Parathyroid adenoma (tissue), 2 donors: ENCODE data around the gene RNF212B.

Experiments used
- H2AFZ ChIP-seq: fragments of 300-600 bp; sonication (generic); one replicate; pipeline ENCODE4 v1.7.0; 2017; ENCODE audit warnings: antibody characterized with exemption, mild to moderate bottlenecking
- H3K27ac ChIP-seq: fragments of 300-600 bp; sonication (generic); one replicate; pipeline ENCODE4 v1.7.0; 2017
- H3K27me3 ChIP-seq: fragments of 300-600 bp; sonication (generic); one replicate; pipeline ENCODE4 v1.7.0; 2017; ENCODE audit warnings: low read length; ENCODE audit not compliant: control insufficient read depth, insufficient read depth
- H3K36me3 ChIP-seq: fragments of 300-600 bp; sonication (generic); one replicate; pipeline ENCODE4 v1.7.0; 2017; ENCODE audit warnings: low read length; ENCODE audit not compliant: control insufficient read depth, insufficient read depth
- H3K4me1 ChIP-seq: fragments of 300-600 bp; sonication (generic); one replicate; pipeline ENCODE4 v1.7.0; 2017; ENCODE audit warnings: control low read depth
- H3K4me2 ChIP-seq: fragments of 300-600 bp; sonication (generic); one replicate; pipeline ENCODE4 v1.7.0; 2017; ENCODE audit warnings: low read length
- H3K4me3 ChIP-seq: fragments of 300-600 bp; sonication (generic); one replicate; pipeline ENCODE4 v1.7.0; 2017; ENCODE audit warnings: low read depth, low read length
- H3K79me2 ChIP-seq: fragments of 300-600 bp; sonication (generic); one replicate; pipeline ENCODE4 v1.7.0; 2017; ENCODE audit warnings: control low read depth
- H3K9ac ChIP-seq: fragments of 300-600 bp; sonication (generic); one replicate; pipeline ENCODE4 v1.7.0; 2017; ENCODE audit warnings: mild to moderate bottlenecking
- H3K9me3 ChIP-seq: fragments of 300-600 bp; sonication (generic); one replicate; pipeline ENCODE4 v1.7.0; 2017; ENCODE audit warnings: low read length; ENCODE audit not compliant: control insufficient read depth
- TF ChIP-seq, protein P1 (sequence below): fragments of 300-600 bp; sonication (generic); IDR thresholded peaks from one replicate; pipeline ENCODE4 v1.7.0; 2017; ENCODE audit warnings: antibody characterized with exemption, mild to moderate bottlenecking
- donor health status: primary hyperparathyroidism.

Gene RNF212B

DNA sequence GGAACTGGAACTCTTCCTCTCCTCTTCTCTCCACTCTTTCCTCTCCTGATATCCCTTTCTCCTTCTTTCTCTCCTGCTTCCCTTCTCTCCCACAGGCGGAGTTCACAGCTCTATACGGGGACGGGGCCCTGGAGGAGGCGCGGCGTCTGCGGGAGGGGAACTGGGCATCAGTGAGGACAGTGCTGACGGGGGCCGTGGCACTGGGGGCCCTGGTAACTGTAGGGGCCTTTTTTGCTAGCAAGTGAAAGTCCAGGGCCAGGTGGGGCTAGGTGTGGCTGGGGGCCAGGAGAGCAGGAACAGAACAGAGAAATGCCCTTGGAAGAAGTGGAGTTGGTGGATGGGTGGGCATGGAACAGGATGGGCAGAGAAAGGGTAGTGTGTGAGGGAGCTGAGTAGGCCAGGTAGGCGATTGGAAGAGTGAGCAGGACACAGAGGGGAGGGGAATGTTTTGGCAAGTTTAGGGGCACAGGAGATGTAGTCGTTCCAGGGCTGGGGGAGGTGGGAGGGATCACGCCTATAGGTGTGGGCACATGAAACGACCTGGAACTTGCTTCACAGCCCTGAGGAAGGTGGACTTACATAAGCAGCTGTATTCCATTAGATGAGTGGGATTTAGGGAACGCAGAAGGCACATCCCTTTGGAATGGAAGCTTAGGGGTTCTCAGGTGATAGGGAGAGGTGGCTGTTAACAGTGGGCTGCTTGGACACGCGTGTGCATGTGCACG is 71.1 kb downstream of the RNF212B start:
- Histone ChIP-seq H3K36me3 (no peaks in the 10 kb centered on the region), H2AFZ (no peak overlapping the region), H3K27me3 (no peaks in the 10 kb centered on the region), H3K4me3 (no peak overlapping the region), H3K9me3 (no peaks in the 10 kb centered on the region), H3K27ac (no peak overlapping the region), H3K4me2 (no peak overlapping the region), H3K79me2 (peaks cover 14% of the 10 kb centered on the region), H3K9ac (no peak overlapping the region), H3K4me1 (peaks cover 12% of the 10 kb centered on the region)
- TF ChIP-seq, protein P1, sequence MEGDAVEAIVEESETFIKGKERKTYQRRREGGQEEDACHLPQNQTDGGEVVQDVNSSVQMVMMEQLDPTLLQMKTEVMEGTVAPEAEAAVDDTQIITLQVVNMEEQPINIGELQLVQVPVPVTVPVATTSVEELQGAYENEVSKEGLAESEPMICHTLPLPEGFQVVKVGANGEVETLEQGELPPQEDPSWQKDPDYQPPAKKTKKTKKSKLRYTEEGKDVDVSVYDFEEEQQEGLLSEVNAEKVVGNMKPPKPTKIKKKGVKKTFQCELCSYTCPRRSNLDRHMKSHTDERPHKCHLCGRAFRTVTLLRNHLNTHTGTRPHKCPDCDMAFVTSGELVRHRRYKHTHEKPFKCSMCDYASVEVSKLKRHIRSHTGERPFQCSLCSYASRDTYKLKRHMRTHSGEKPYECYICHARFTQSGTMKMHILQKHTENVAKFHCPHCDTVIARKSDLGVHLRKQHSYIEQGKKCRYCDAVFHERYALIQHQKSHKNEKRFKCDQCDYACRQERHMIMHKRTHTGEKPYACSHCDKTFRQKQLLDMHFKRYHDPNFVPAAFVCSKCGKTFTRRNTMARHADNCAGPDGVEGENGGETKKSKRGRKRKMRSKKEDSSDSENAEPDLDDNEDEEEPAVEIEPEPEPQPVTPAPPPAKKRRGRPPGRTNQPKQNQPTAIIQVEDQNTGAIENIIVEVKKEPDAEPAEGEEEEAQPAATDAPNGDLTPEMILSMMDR, result no peak

DNA sequence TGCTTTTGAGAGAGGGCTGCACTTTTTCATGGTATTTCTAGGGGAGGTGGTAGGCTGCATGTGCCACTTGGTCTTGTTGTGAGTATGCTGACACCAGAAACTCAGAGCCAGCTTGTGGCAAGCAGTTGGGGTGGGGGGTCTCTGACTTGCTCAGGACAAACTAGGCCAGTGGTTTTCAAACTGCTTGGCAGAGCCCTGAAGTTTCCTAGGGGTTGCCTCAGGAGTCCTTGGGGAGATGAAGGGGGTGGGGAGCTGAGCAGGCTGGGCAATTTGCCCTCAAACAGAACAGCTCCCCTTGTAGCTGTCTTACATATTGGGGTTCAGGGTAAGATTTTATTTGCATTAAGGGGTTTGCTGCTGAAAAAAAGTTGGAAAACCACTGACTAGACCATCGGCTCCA is 72.8 kb downstream of the RNF212B start:
- Histone ChIP-seq H3K79me2 (peaks cover 14% of the 10 kb centered on the region), H3K4me2 (no peak overlapping the region), H3K9me3 (no peaks in the 10 kb centered on the region), H3K27ac (no peak overlapping the region), H3K4me1 (peaks cover 12% of the 10 kb centered on the region), H2AFZ (no peak overlapping the region), H3K36me3 (no peaks in the 10 kb centered on the region), H3K27me3 (no peaks in the 10 kb centered on the region), H3K9ac (no peak overlapping the region), H3K4me3 (no peak overlapping the region)
- TF ChIP-seq, protein P1, result no peak

DNA sequence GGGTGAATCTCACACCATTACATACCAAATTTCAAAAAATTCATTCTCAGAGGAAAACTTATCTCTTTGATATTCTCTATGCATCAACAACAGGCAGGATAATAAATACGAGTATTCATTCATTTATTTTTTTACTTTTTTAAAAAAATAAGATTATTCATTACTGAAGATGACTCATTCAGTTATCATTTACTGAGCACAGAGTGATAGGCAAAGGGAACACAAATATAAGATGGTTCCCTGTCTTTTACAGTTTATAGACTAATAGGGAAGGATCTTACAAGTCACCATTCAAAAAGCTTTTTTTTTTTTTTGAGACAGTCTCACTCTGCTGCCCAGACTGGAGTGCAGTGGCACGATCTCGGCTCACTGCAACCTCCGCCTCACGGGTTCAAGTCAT is 78.6 kb downstream of the RNF212B start:
- Histone ChIP-seq H2AFZ (no peak overlapping the region), H3K9me3 (no peaks in the 10 kb centered on the region), H3K79me2 (no peaks in the 10 kb centered on the region), H3K9ac (no peak overlapping the region), H3K27me3 (no peaks in the 10 kb centered on the region), H3K36me3 (no peaks in the 10 kb centered on the region), H3K4me2 (no peak overlapping the region), H3K27ac (no peak overlapping the region), H3K4me3 (no peak overlapping the region), H3K4me1 (peaks cover 5% of the 10 kb centered on the region)
- TF ChIP-seq, protein P1, result no peak

DNA sequence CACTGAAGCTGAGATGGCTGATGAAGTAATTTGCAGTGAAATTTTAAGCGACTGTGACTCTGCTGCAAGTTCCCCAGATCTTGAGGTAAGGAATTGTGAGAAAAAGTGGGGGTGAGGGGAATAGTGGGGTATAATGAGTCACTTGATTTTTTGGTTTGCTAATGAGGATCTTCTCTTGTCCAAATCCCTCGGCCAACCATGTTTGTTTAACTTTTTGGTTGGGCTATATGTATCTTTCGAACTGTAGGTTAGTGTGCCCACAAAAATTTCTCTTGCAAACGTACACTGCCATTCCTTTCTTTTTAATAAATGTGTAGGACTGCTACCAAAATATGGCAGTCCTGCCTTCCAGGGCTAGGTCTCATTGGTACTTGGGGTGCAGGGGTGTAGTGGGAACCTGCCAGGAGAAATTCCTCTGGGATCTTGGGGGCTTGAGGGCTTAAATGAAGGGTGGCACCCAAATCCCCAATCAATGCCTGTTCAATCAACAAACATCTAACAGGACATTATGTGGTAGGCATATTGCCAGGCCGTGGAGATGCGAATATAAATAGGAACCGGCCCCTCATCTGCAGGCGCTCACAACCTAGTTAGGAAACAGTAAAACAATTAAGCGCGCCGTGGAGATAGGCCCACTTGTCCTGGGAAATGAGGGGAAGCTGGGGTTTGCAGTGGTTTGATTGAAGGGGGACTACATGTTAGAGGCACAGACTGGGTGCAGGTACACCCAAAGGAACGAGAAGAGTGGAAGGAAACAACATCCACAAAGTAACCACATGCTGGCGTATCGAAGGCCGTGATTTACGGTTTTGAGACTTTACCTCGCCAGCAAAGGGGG is 82.2 kb downstream of the RNF212B start:
- Histone ChIP-seq H3K4me1 (peaks cover 12% of the 10 kb centered on the region), H3K4me2 (peak overlapping the region; percentile 93), H3K36me3 (no peaks in the 10 kb centered on the region), H2AFZ (peak overlapping the region; percentile 84), H3K27ac (peak overlapping the region; percentile 87), H3K9me3 (no peaks in the 10 kb centered on the region), H3K27me3 (no peaks in the 10 kb centered on the region), H3K79me2 (peaks cover 7% of the 10 kb centered on the region), H3K9ac (no peak overlapping the region), H3K4me3 (peak overlapping the region; percentile 68)
- TF ChIP-seq, protein P1, result no peak
